Adipocyte (in vitro differentiated cells): Measurements from ENCODE around the gene DAB2IP.
A peak's percentile ranks its signal among the peaks of the same experiment; 100 is the strongest.

Experiments
- DNase-seq: peaks from one replicate; pipeline ENCODE4 v3.0.0-alpha.2; 2015; ENCODE audit warnings: low read depth
- H3K27me3 ChIP-seq: replicated peaks from 2 replicates; pipeline ENCODE4 v1.7.0; 2013; ENCODE audit warnings: mild to moderate bottlenecking, low read length, moderate library complexity; ENCODE audit not compliant: control insufficient read depth, insufficient read depth
- H3K36me3 ChIP-seq: 2 replicates; pipeline ENCODE4 v1.7.0; 2013; ENCODE audit warnings: low read length, mild to moderate bottlenecking, moderate library complexity; ENCODE audit not compliant: control insufficient read depth, insufficient read depth, severe bottlenecking
- H3K4me1 ChIP-seq: 2 replicates; pipeline ENCODE4 v1.7.0; 2013; ENCODE audit warnings: mild to moderate bottlenecking, low read length, moderate library complexity; ENCODE audit not compliant: control insufficient read depth, insufficient read depth
- H3K4me3 ChIP-seq: 2 replicates; pipeline ENCODE4 v1.7.0; 2013; ENCODE audit warnings: mild to moderate bottlenecking, low read length, moderate library complexity
- H3K9ac ChIP-seq: 2 replicates; pipeline ENCODE4 v1.7.0; 2013; ENCODE audit warnings: mild to moderate bottlenecking, low read length, moderate library complexity
- H3K9me3 ChIP-seq: 2 replicates; pipeline ENCODE4 v1.7.0; 2013; ENCODE audit warnings: mild to moderate bottlenecking, low read length, moderate library complexity; ENCODE audit not compliant: control insufficient read depth

The DAB2IP gene

GRCh38 chr9:121815546-121816448 lies 164.4 kb downstream of the DAB2IP start:
- H3K27me3 ChIP-seq, result peaks cover 22% of the 10 kb centered on the region
- no peak overlapping the region for H3K4me3 ChIP-seq
- H3K36me3 ChIP-seq, result no peaks in the 10 kb centered on the region
- no peaks in the 10 kb centered on the region for H3K4me1 ChIP-seq
- H3K9me3 ChIP-seq, result no peaks in the 10 kb centered on the region
- no peak overlapping the region for H3K9ac ChIP-seq
- DNase-seq, result no peak

- Histone ChIP-seq H3K36me3 (no peaks in the 10 kb centered on the region), H3K4me3 (no peak overlapping the region), H3K9me3 (no peaks in the 10 kb centered on the region), H3K27me3 (peaks cover 22% of the 10 kb centered on the region), H3K4me1 (no peaks in the 10 kb centered on the region), H3K9ac (no peak overlapping the region)
- no peak for DNase-seq
These were observed 165.0 kb downstream of the DAB2IP start for GRCh38 chr9:121816449-121816817.

GRCh38 chr9:121816845-121817450 lies 165.5 kb downstream of the DAB2IP start:
- no peaks in the 10 kb centered on the region for H3K4me1 ChIP-seq
- no peak for DNase-seq
- no peaks in the 10 kb centered on the region for H3K36me3 ChIP-seq
- no peaks in the 10 kb centered on the region for H3K9me3 ChIP-seq
- H3K9ac ChIP-seq, result no peak overlapping the region
- H3K27me3 ChIP-seq, result peaks cover 22% of the 10 kb centered on the region
- no peak overlapping the region for H3K4me3 ChIP-seq

GRCh38 chr9:121817476-121817875 lies 166.0 kb downstream of the DAB2IP start:
- Histone ChIP-seq H3K36me3 (no peaks in the 10 kb centered on the region), H3K4me1 (no peaks in the 10 kb centered on the region), H3K4me3 (no peak overlapping the region), H3K27me3 (peaks cover 19% of the 10 kb centered on the region), H3K9ac (no peak overlapping the region), H3K9me3 (no peaks in the 10 kb centered on the region)
- DNase-seq, result no peak

GRCh38 chr9:121818016-121818661 lies 166.7 kb downstream of the DAB2IP start:
- Histone ChIP-seq H3K9me3 (no peaks in the 10 kb centered on the region), H3K4me3 (no peak overlapping the region), H3K4me1 (no peaks in the 10 kb centered on the region), H3K36me3 (no peaks in the 10 kb centered on the region), H3K9ac (no peak overlapping the region), H3K27me3 (peaks cover 12% of the 10 kb centered on the region)
- DNase-seq, result no peak

GRCh38 chr9:121818841-121819427 lies 167.5 kb downstream of the DAB2IP start:
- no peak for DNase-seq

GRCh38 chr9:121819428-121820231 lies 168.2 kb downstream of the DAB2IP start:
- DNase-seq, result peak; percentile 21
- Histone ChIP-seq H3K4me1 (no peaks in the 10 kb centered on the region), H3K4me3 (no peak overlapping the region), H3K9ac (no peak overlapping the region), H3K36me3 (no peaks in the 10 kb centered on the region), H3K9me3 (no peaks in the 10 kb centered on the region), H3K27me3 (peaks cover 5% of the 10 kb centered on the region)

More at GRCh38 chr9:121818841-121819427, 167.5 kb downstream of the DAB2IP start:
- no peaks in the 10 kb centered on the region for H3K9me3 ChIP-seq
- H3K4me3 ChIP-seq, result no peak overlapping the region
- peaks cover 11% of the 10 kb centered on the region for H3K27me3 ChIP-seq
- no peaks in the 10 kb centered on the region for H3K4me1 ChIP-seq
- no peak overlapping the region for H3K9ac ChIP-seq
- no peaks in the 10 kb centered on the region for H3K36me3 ChIP-seq

- Histone ChIP-seq H3K9me3 (no peaks in the 10 kb centered on the region), H3K27me3 (no peaks in the 10 kb centered on the region), H3K9ac (no peak overlapping the region), H3K4me1 (no peaks in the 10 kb centered on the region), H3K4me3 (no peak overlapping the region), H3K36me3 (no peaks in the 10 kb centered on the region)
- DNase-seq, result no peak
These were observed 169.0 kb downstream of the DAB2IP start for GRCh38 chr9:121820286-121821005.

GRCh38 chr9:121821326-121821725 lies 169.9 kb downstream of the DAB2IP start:
- no peak for DNase-seq

More at GRCh38 chr9:121821326-121821725, 169.9 kb downstream of the DAB2IP start:
- Histone ChIP-seq H3K36me3 (no peaks in the 10 kb centered on the region), H3K9ac (no peak overlapping the region), H3K27me3 (no peaks in the 10 kb centered on the region), H3K9me3 (no peaks in the 10 kb centered on the region), H3K4me1 (no peaks in the 10 kb centered on the region), H3K4me3 (no peak overlapping the region)
